Rectal smooth muscle tissue (tissue), 1 donor: ENCODE results near the gene POR.
"Not testable (repeated sequence)": the region's sequence is repeated elsewhere in the genome, so short reads cannot be mapped to it uniquely, and the experiment has no call there.

ENCODE experiments used
- H3K27ac ChIP-seq: one replicate; pipeline ENCODE4 v1.7.0; 2013; ENCODE audit warnings: low read depth, low read length, inconsistent platforms
- H3K27me3 ChIP-seq: one replicate; pipeline ENCODE4 v1.7.0; 2013; ENCODE audit warnings: low read length; ENCODE audit not compliant: control insufficient read depth, insufficient read depth
- H3K36me3 ChIP-seq: one replicate; pipeline ENCODE4 v1.7.0; 2013; ENCODE audit warnings: low read length; ENCODE audit not compliant: control insufficient read depth, insufficient read depth
- H3K4me1 ChIP-seq: one replicate; pipeline ENCODE4 v1.7.0; 2013; ENCODE audit warnings: low read length; ENCODE audit not compliant: control insufficient read depth, insufficient read depth
- H3K4me3 ChIP-seq: one replicate; pipeline ENCODE4 v1.7.0; 2013; ENCODE audit warnings: low read length
- H3K9ac ChIP-seq: one replicate; pipeline ENCODE4 v1.7.0; 2013; ENCODE audit warnings: low read length

Gene POR

GRCh38 chr7:75889223-75889825 lies 25.6 kb upstream of the POR start:
- Histone ChIP-seq H3K36me3 (peaks cover 14% of the 10 kb centered on the region), H3K27ac (no peak overlapping the region), H3K4me1 (no peaks in the 10 kb centered on the region), H3K27me3 (no peaks in the 10 kb centered on the region), H3K9ac (no peak overlapping the region), H3K4me3 (no peak overlapping the region)

GRCh38 chr7:75889826-75890225 lies 25.1 kb upstream of the POR start:
- H3K9ac ChIP-seq, result no peak overlapping the region
- no peaks in the 10 kb centered on the region for H3K4me1 ChIP-seq
- H3K27me3 ChIP-seq, result no peaks in the 10 kb centered on the region
- H3K36me3 ChIP-seq, result peaks cover 9% of the 10 kb centered on the region
- no peak overlapping the region for H3K27ac ChIP-seq
- no peak overlapping the region for H3K4me3 ChIP-seq

GRCh38 chr7:75891237-75891636 lies 23.7 kb upstream of the POR start:
- not testable (repeated sequence) for H3K4me3 ChIP-seq

GRCh38 chr7:75891815-75892411 lies 23.0 kb upstream of the POR start:
- Histone ChIP-seq H3K9ac (no peak overlapping the region), H3K36me3 (peaks cover 7% of the 10 kb centered on the region), H3K27ac (no peak overlapping the region), H3K27me3 (no peaks in the 10 kb centered on the region), H3K4me3 (no peak overlapping the region), H3K4me1 (no peaks in the 10 kb centered on the region)

More at GRCh38 chr7:75891237-75891636, 23.7 kb upstream of the POR start:
- not testable (repeated sequence) for H3K9ac ChIP-seq, H3K4me1 ChIP-seq, H3K27me3 ChIP-seq, H3K36me3 ChIP-seq, H3K27ac ChIP-seq

- Histone ChIP-seq H3K27me3 (no peaks in the 10 kb centered on the region), H3K4me1 (no peaks in the 10 kb centered on the region), H3K36me3 (peaks cover 4% of the 10 kb centered on the region), H3K4me3 (no peak overlapping the region), H3K27ac (no peak overlapping the region), H3K9ac (no peak overlapping the region)
Measured at GRCh38 chr7:75892634-75893272, 22.2 kb upstream of the POR start.

GRCh38 chr7:75896803-75897327 lies 18.1 kb upstream of the POR start:
- no peaks in the 10 kb centered on the region for H3K36me3 ChIP-seq
- no peaks in the 10 kb centered on the region for H3K4me1 ChIP-seq
- H3K27me3 ChIP-seq, result no peaks in the 10 kb centered on the region
- no peak overlapping the region for H3K27ac ChIP-seq
- H3K4me3 ChIP-seq, result no peak overlapping the region
- no peak overlapping the region for H3K9ac ChIP-seq

GRCh38 chr7:75900617-75901315 lies 14.2 kb upstream of the POR start:
- Histone ChIP-seq H3K9ac (no peak overlapping the region), H3K36me3 (no peaks in the 10 kb centered on the region), H3K27me3 (no peaks in the 10 kb centered on the region), H3K4me1 (no peaks in the 10 kb centered on the region), H3K4me3 (no peak overlapping the region), H3K27ac (no peak overlapping the region)

GRCh38 chr7:75905785-75906604 lies 9.0 kb upstream of the POR start:
- Histone ChIP-seq H3K9ac (no peak overlapping the region), H3K4me1 (no peaks in the 10 kb centered on the region), H3K27me3 (no peaks in the 10 kb centered on the region)

GRCh38 chr7:75906991-75907667 lies 7.8 kb upstream of the POR start:
- H3K4me1 ChIP-seq, result no peaks in the 10 kb centered on the region
- no peak overlapping the region for H3K9ac ChIP-seq
- no peaks in the 10 kb centered on the region for H3K27me3 ChIP-seq
- H3K36me3 ChIP-seq, result no peaks in the 10 kb centered on the region
- no peak overlapping the region for H3K27ac ChIP-seq
- H3K4me3 ChIP-seq, result no peak overlapping the region

More at GRCh38 chr7:75905785-75906604, 9.0 kb upstream of the POR start:
- Histone ChIP-seq H3K27ac (peak overlapping the region; percentile 6), H3K36me3 (no peaks in the 10 kb centered on the region), H3K4me3 (no peak overlapping the region)

GRCh38 chr7:75907668-75908039 lies 7.3 kb upstream of the POR start:
- not testable (repeated sequence) for H3K27me3 ChIP-seq, H3K4me3 ChIP-seq, H3K4me1 ChIP-seq, H3K9ac ChIP-seq, H3K27ac ChIP-seq, H3K36me3 ChIP-seq

- H3K4me1 ChIP-seq, result peaks cover 4% of the 10 kb centered on the region
Measured at GRCh38 chr7:75909521-75910132, 5.3 kb upstream of the POR start.

More at GRCh38 chr7:75909521-75910132, 5.3 kb upstream of the POR start:
- no peak overlapping the region for H3K9ac ChIP-seq
- no peaks in the 10 kb centered on the region for H3K36me3 ChIP-seq
- H3K27me3 ChIP-seq, result no peaks in the 10 kb centered on the region
- H3K27ac ChIP-seq, result no peak overlapping the region
- no peak overlapping the region for H3K4me3 ChIP-seq
